ENCODE data around the gene SH3GLB1. TPM values are rescaled to one million over a fixed set of nuclear protein-coding genes. Genes with fewer than 3 reads are reported as not detected.
A peak's percentile ranks its signal among the peaks of the same experiment; 100 is the strongest.

SH3GLB1 gene
- total RNA-seq, 2 experiments from 2014 or later, result 17.7 to 37.5 TPM

GRCh38 chr1:86788300-86789206, 84.2 kb downstream of the SH3GLB1 start:
- no peaks in the 10 kb centered on the region for H3K79me2 ChIP-seq (ENCODE audit: insufficient read depth, low read depth, low read length)
- H3K27ac ChIP-seq (ENCODE audit: low read depth, low read length, poor library complexity, severe bottlenecking), result no peak overlapping the region
- no peaks in the 10 kb centered on the region for H4K20me1 ChIP-seq (ENCODE audit: insufficient read depth, low read length)
- H3K4me3 ChIP-seq (ENCODE audit: low read depth, low read length, poor library complexity, severe bottlenecking), result no peak overlapping the region
- CTCF ChIA-PET (ENCODE audit: unreplicated experiment), result no interaction called here
- H3K36me3 ChIP-seq (ENCODE audit: insufficient read depth, low read length), result peaks cover 10% of the 10 kb centered on the region; the same call in 1 of the 2 replicates
- H3K9me2 ChIP-seq (ENCODE audit: insufficient read depth, low read length), result no peaks in the 10 kb centered on the region
- TF ChIP-seq EZH2phosphoT487 (IDR thresholded peaks at IDR 0.05; ENCODE audit: borderline replicate concordance, low read depth, low read length) (no peak), CTCF (conservative IDR thresholded peaks at IDR 0.05; ENCODE audit: low read length) (no peak)
- H3K9me3 ChIP-seq (ENCODE audit: low read length), result peaks cover 10% of the 10 kb centered on the region; the same call in 1 of the 2 replicates
- intact Hi-C loops (cut with micrococcal nuclease; ENCODE audit: unreplicated experiment), result no loop called here
- no TSS peak for BruUV-seq (replicated peaks)
- 0 out of 2 replicates have a peak overlapping the region, but pooled peaks have one; percentile 4 for H2AFZ ChIP-seq (ENCODE audit: low read length)
- H3K4me1 ChIP-seq (ENCODE audit: insufficient read depth, low read length, poor library complexity, severe bottlenecking), result peaks cover 17% of the 10 kb centered on the region
- DNase-seq (ENCODE audit: low spot score), result no peak
- peak overlapping the region; percentile 46 for H3K4me2 ChIP-seq (ENCODE audit: low read length)
- POLR2A ChIA-PET, result interaction anchor here (1.1 to 1.3 kb wide), 2 partner anchors 11 to 13 kb away, joined by 3 to 6 read pairs; no protein-coding TSS in a partner anchor

- H3K4me2 ChIP-seq (ENCODE audit: low read length), result no peak overlapping the region
- peaks cover 13% of the 10 kb centered on the region for H3K4me1 ChIP-seq (ENCODE audit: insufficient read depth, low read length, poor library complexity, severe bottlenecking)
- ChIA-PET CTCF (ENCODE audit: unreplicated experiment) (no interaction called here), POLR2A (interaction anchor here (0.5 kb wide), 1 partner anchor 69 kb away, joined by 3 read pairs; no protein-coding TSS in a partner anchor)
- no peak for DNase-seq (ENCODE audit: low spot score)
- intact Hi-C loops (cut with micrococcal nuclease; ENCODE audit: unreplicated experiment), result no loop called here
- H4K20me1 ChIP-seq (ENCODE audit: insufficient read depth, low read length), result no peaks in the 10 kb centered on the region
- no peaks in the 10 kb centered on the region for H3K79me2 ChIP-seq (ENCODE audit: insufficient read depth, low read depth, low read length)
- TF ChIP-seq CTCF (conservative IDR thresholded peaks at IDR 0.05; ENCODE audit: low read length) (no peak), EZH2phosphoT487 (IDR thresholded peaks at IDR 0.05; ENCODE audit: borderline replicate concordance, low read depth, low read length) (no peak)
- no peak overlapping the region for H3K27ac ChIP-seq (ENCODE audit: low read depth, low read length, poor library complexity, severe bottlenecking)
- H3K4me3 ChIP-seq (ENCODE audit: low read depth, low read length, poor library complexity, severe bottlenecking), result no peak overlapping the region
- H3K9me2 ChIP-seq (ENCODE audit: insufficient read depth, low read length), result no peaks in the 10 kb centered on the region
- H3K36me3 ChIP-seq (ENCODE audit: insufficient read depth, low read length), result peaks cover 5% of the 10 kb centered on the region; the same call in 1 of the 2 replicates
- BruUV-seq (replicated peaks), result no TSS peak
- no peaks in the 10 kb centered on the region for H3K9me3 ChIP-seq (ENCODE audit: low read length)
- H2AFZ ChIP-seq (ENCODE audit: low read length), result no peak overlapping the region
These were observed 90.9 kb downstream of the SH3GLB1 start for GRCh38 chr1:86795316-86795715.

Other genes starting within 250 kb of the SH3GLB1 start
- gene CLCA1, start 235.6 kb upstream of the SH3GLB1 start, total RNA-seq (2014; rRNA removed; shearing (Covaris generic)), result not detected in 2 replicates
- gene CLCA1, start 235.6 kb upstream of the SH3GLB1 start, total RNA-seq (2022), result not detected in 2 replicates
- not detected in 2 replicates for gene CLCA4, start 157.5 kb upstream of the SH3GLB1 start, total RNA-seq (2014; rRNA removed; shearing (Covaris generic))
- not detected in 2 replicates for gene CLCA4, start 157.5 kb upstream of the SH3GLB1 start, total RNA-seq (2022)
- gene SELENOF, start 209.6 kb downstream of the SH3GLB1 start, total RNA-seq (2014; rRNA removed; shearing (Covaris generic)), result 93.0 and 99.4 TPM in 2 replicates
- 204 and 214 TPM in 2 replicates for gene SELENOF, start 209.6 kb downstream of the SH3GLB1 start, total RNA-seq (2022)
- 20.9 and 36.7 TPM in 2 replicates for gene HS2ST1, start 210.1 kb downstream of the SH3GLB1 start, total RNA-seq (2014; rRNA removed; shearing (Covaris generic))
- gene HS2ST1, start 210.1 kb downstream of the SH3GLB1 start, total RNA-seq (2022), result 54.4 and 63.7 TPM in 2 replicates